RWPE2 (cell line): ENCODE measurements around the gene GIPC1.

Experiments
- ATAC-seq: fragments of 200-7000 bp; cut with Tn5 transposase; 3 replicates; pipeline ENCODE4 v1.9.1; 2021; ENCODE audit warnings: low read depth
- DNase-seq: peaks from one replicate; pipeline ENCODE4 v3.0.0-alpha.2; 2020; ENCODE audit warnings: low spot score
- H3K27ac ChIP-seq: fragments of 450-650 bp; 2 replicates; pipeline ENCODE4 v1.5.1; 2017; ENCODE audit warnings: mild to moderate bottlenecking; ENCODE audit not compliant: poor library complexity, severe bottlenecking
- H3K27me3 ChIP-seq: fragments of 250-450 bp; sonication (Bioruptor Pico); 2 replicates; pipeline ENCODE4 v1.5.1; 2021; ENCODE audit warnings: mild to moderate bottlenecking, moderate library complexity; ENCODE audit not compliant: insufficient read depth, poor library complexity, severe bottlenecking
- H3K36me3 ChIP-seq: fragments of 250-450 bp; sonication (Bioruptor Pico); 2 replicates; pipeline ENCODE4 v1.5.1; 2020; ENCODE audit warnings: low read depth, mild to moderate bottlenecking, moderate library complexity
- H3K4me1 ChIP-seq: fragments of 250-450 bp; sonication (Bioruptor Pico); 2 replicates; pipeline ENCODE4 v1.5.1; 2021; ENCODE audit warnings: mild to moderate bottlenecking, moderate library complexity; ENCODE audit not compliant: insufficient read depth, poor library complexity, severe bottlenecking
- H3K4me3 ChIP-seq: fragments of 250-450 bp; sonication (Bioruptor Pico); 2 replicates; pipeline ENCODE4 v1.5.1; 2021; ENCODE audit warnings: mild to moderate bottlenecking, moderate library complexity; ENCODE audit not compliant: severe bottlenecking
- H3K9me3 ChIP-seq: fragments of 250-450 bp; sonication (Bioruptor Pico); 2 replicates; pipeline ENCODE4 v1.5.1; 2021; ENCODE audit warnings: mild to moderate bottlenecking, moderate library complexity; ENCODE audit not compliant: severe bottlenecking
- TF ChIP-seq, protein P1 (sequence below): fragments of 450-650 bp; IDR thresholded peaks from one replicate; pipeline ENCODE4 v1.5.1; 2017; ENCODE audit warnings: mild to moderate bottlenecking, moderate library complexity; ENCODE audit not compliant: poor library complexity, severe bottlenecking

The GIPC1 gene

DNA sequence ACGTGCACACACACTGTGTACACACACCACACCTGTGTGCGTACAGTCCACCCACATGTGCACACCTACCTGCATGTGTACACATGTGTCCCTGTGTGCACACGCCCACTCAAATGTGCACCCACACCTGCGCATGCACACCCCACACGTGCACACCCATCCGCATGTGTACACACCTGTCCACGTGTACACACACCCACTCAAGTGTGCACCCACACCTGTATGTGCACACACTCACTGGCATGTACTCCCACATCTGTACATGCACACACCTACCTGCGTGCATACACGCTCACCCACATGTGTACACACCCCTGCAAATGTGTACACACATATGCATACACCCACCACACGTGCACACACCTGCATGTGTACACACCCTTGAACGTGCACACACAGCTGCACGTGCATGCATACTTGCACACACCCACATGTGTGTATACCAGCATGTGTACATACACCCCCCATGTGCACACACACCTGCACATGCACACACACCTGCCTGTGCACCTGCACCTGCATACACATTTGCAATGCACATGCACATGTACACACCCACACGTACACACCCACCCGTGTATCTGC, 52.2 kb downstream of the GIPC1 start:
- H3K36me3 ChIP-seq, result peaks cover 56% of the 10 kb centered on the region
- TF ChIP-seq, protein P1, sequence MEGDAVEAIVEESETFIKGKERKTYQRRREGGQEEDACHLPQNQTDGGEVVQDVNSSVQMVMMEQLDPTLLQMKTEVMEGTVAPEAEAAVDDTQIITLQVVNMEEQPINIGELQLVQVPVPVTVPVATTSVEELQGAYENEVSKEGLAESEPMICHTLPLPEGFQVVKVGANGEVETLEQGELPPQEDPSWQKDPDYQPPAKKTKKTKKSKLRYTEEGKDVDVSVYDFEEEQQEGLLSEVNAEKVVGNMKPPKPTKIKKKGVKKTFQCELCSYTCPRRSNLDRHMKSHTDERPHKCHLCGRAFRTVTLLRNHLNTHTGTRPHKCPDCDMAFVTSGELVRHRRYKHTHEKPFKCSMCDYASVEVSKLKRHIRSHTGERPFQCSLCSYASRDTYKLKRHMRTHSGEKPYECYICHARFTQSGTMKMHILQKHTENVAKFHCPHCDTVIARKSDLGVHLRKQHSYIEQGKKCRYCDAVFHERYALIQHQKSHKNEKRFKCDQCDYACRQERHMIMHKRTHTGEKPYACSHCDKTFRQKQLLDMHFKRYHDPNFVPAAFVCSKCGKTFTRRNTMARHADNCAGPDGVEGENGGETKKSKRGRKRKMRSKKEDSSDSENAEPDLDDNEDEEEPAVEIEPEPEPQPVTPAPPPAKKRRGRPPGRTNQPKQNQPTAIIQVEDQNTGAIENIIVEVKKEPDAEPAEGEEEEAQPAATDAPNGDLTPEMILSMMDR, result no peak
- ATAC-seq, result no peak

DNA sequence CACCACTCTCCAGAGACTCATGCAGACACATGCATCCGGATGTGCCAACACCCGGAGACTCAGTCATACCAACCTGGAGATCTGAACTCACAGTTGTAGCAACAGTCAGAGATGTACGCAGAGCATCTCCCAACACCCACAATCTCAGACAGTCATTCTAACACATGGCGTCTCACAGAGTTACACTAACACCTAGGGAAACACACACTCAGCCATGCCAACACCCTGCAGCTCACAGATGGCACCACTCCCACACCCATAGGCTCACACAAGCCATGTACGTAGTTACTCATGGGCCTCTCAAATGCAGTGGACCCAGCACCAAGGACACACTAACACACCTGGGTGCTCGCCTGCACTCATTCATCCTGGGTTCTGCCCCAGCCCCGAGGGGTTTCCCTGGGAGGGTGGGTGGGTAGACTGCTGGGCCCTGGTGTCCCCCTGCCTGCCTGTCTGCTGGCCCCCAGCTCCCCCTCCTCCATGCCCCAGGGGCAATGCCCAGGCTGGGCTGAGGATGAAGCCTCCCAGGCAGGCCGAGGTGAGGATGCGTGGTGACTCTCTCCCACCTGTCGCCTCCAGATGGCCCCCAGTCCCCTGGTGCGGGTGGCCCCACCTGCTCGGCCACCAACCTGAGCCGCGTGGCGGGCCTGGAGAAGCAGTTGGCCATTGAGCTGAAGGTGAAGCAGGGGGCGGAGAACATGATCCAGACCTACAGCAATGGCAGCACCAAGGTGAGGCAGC, 52.9 kb downstream of the GIPC1 start:
- no peak overlapping the region for H3K27ac ChIP-seq
- H3K36me3 ChIP-seq, result peaks cover 49% of the 10 kb centered on the region
- no peaks in the 10 kb centered on the region for H3K27me3 ChIP-seq
- DNase-seq, result no peak
- TF ChIP-seq, protein P1, result no peak
- H3K4me1 ChIP-seq, result no peaks in the 10 kb centered on the region
- H3K4me3 ChIP-seq, result no peak overlapping the region
- no peaks in the 10 kb centered on the region for H3K9me3 ChIP-seq
- no peak for ATAC-seq

More for the DNA sequence above, 52.2 kb downstream of the GIPC1 start:
- Histone ChIP-seq H3K27ac (no peak overlapping the region), H3K4me3 (no peak overlapping the region), H3K27me3 (no peaks in the 10 kb centered on the region), H3K4me1 (no peaks in the 10 kb centered on the region), H3K9me3 (no peaks in the 10 kb centered on the region)
- no peak for DNase-seq

DNA sequence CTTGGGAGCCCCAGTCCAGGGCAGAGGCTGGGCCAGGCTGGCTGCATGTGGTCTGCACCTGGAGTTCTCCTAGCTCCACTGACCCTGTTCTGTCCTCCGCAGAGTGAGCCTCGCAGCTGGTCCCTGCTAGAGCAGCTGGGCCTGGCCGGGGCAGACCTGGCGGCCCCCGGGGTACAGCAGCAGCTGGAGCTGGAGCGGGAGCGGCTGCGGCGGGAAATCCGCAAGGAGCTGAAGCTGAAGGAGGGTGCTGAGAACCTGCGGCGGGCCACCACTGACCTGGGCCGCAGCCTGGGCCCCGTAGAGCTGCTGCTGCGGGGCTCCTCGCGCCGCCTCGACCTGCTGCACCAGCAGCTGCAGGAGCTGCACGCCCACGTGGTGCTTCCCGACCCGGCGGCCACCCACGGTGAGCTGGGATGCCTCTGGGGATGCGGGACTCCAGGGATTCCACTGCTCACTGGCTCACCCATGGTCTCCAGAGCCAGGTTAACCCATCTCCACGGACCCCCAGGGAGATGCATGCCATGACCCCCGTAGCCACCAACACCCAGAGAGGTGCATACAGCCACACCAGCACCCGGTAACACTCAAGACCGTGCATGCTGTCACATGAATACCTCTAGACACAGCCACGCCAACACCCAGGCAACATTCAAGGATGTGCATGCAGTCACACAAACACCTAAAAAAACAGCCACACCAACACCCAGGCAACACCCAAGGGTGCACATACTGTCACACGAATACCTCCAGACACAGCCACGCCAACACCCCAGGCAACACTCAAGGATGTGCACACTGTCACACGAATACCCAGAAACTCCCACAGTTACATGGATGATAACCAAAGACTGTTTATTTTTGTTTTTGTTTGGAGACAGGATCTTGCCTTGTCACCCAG, 54.6 kb downstream of the GIPC1 start:
- no peak for DNase-seq
- H3K9me3 ChIP-seq, result no peaks in the 10 kb centered on the region
- no peak overlapping the region for H3K4me3 ChIP-seq
- ATAC-seq, result no peak
- TF ChIP-seq, protein P1, result no peak
- no peak overlapping the region for H3K27ac ChIP-seq
- H3K4me1 ChIP-seq, result no peaks in the 10 kb centered on the region
- H3K36me3 ChIP-seq, result peaks cover 37% of the 10 kb centered on the region
- no peaks in the 10 kb centered on the region for H3K27me3 ChIP-seq

DNA sequence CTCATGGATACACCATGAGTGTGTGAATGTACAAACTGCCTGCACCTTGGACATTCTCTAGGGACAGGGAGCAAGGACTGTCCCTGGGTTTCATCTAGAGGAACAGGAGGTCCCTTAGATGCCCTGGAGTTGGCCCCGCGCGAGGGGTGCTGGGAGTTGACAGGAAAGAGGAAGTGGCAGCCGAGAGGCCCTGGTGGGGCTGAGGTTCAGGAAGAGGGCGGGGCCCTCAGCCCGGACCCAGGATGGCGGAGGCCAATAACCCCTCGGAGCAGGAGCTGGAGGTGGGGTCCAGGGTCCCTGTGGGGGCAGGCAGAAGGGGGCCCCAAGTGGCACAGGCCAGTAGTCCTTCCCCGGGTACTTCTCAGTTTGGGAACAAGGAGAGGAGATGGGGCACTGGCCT, 55.9 kb downstream of the GIPC1 start:
- TF ChIP-seq, protein P1, result no peak
- DNase-seq (no peak), ATAC-seq (no peak)
- Histone ChIP-seq H3K36me3 (peaks cover 33% of the 10 kb centered on the region), H3K27me3 (no peaks in the 10 kb centered on the region), H3K27ac (no peak overlapping the region), H3K4me1 (peaks cover 4% of the 10 kb centered on the region), H3K9me3 (no peaks in the 10 kb centered on the region), H3K4me3 (no peak overlapping the region)
